RWPE2 (cell line): Measurements from ENCODE around the gene PRTFDC1.
"Not testable (repeated sequence)": the region's sequence is repeated elsewhere in the genome, so short reads cannot be mapped to it uniquely, and the experiment has no call there.

ENCODE experiments used
- ATAC-seq: fragments of 200-7000 bp; cut with Tn5 transposase; 3 replicates; pipeline ENCODE4 v1.9.1; 2021; ENCODE audit warnings: low read depth
- DNase-seq: peaks from one replicate; pipeline ENCODE4 v3.0.0-alpha.2; 2020; ENCODE audit warnings: low spot score
- H3K27ac ChIP-seq: fragments of 450-650 bp; 2 replicates; pipeline ENCODE4 v1.5.1; 2017; ENCODE audit warnings: mild to moderate bottlenecking; ENCODE audit not compliant: poor library complexity, severe bottlenecking
- H3K27me3 ChIP-seq: fragments of 250-450 bp; sonication (Bioruptor Pico); 2 replicates; pipeline ENCODE4 v1.5.1; 2021; ENCODE audit warnings: mild to moderate bottlenecking, moderate library complexity; ENCODE audit not compliant: insufficient read depth, poor library complexity, severe bottlenecking
- H3K36me3 ChIP-seq: fragments of 250-450 bp; sonication (Bioruptor Pico); 2 replicates; pipeline ENCODE4 v1.5.1; 2020; ENCODE audit warnings: low read depth, mild to moderate bottlenecking, moderate library complexity
- H3K4me1 ChIP-seq: fragments of 250-450 bp; sonication (Bioruptor Pico); 2 replicates; pipeline ENCODE4 v1.5.1; 2021; ENCODE audit warnings: mild to moderate bottlenecking, moderate library complexity; ENCODE audit not compliant: insufficient read depth, poor library complexity, severe bottlenecking
- H3K4me3 ChIP-seq: fragments of 250-450 bp; sonication (Bioruptor Pico); 2 replicates; pipeline ENCODE4 v1.5.1; 2021; ENCODE audit warnings: mild to moderate bottlenecking, moderate library complexity; ENCODE audit not compliant: severe bottlenecking
- H3K9me3 ChIP-seq: fragments of 250-450 bp; sonication (Bioruptor Pico); 2 replicates; pipeline ENCODE4 v1.5.1; 2021; ENCODE audit warnings: mild to moderate bottlenecking, moderate library complexity; ENCODE audit not compliant: severe bottlenecking
- TF ChIP-seq, protein P1 (sequence below): fragments of 450-650 bp; IDR thresholded peaks from one replicate; pipeline ENCODE4 v1.5.1; 2017; ENCODE audit warnings: mild to moderate bottlenecking, moderate library complexity; ENCODE audit not compliant: poor library complexity, severe bottlenecking

PRTFDC1 gene

DNA sequence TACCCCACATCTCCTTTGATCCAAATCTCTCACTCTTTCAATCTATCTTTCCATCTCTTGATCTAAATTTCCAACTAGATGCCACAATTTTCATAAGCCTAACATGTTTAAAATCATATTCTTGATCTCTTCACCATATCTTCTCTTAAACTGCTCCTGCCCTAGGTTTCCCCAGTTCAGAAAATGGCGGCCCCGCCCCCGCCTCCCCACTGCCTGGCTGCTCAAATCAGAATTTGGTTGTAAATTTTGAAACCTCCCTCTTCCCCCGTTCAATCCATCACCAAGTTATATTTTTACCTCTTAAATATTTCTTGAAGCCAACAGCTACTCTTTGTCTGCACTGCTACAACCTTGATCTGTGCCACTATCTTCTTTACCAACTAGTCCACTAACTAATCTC is 27.3 kb upstream of the PRTFDC1 start:
- no peak for ATAC-seq
- Histone ChIP-seq H3K4me1 (peaks cover 3% of the 10 kb centered on the region), H3K9me3 (no peaks in the 10 kb centered on the region), H3K36me3 (no peaks in the 10 kb centered on the region), H3K4me3 (no peak overlapping the region), H3K27ac (no peak overlapping the region), H3K27me3 (no peaks in the 10 kb centered on the region)
- DNase-seq = no peak
- TF ChIP-seq, protein P1, sequence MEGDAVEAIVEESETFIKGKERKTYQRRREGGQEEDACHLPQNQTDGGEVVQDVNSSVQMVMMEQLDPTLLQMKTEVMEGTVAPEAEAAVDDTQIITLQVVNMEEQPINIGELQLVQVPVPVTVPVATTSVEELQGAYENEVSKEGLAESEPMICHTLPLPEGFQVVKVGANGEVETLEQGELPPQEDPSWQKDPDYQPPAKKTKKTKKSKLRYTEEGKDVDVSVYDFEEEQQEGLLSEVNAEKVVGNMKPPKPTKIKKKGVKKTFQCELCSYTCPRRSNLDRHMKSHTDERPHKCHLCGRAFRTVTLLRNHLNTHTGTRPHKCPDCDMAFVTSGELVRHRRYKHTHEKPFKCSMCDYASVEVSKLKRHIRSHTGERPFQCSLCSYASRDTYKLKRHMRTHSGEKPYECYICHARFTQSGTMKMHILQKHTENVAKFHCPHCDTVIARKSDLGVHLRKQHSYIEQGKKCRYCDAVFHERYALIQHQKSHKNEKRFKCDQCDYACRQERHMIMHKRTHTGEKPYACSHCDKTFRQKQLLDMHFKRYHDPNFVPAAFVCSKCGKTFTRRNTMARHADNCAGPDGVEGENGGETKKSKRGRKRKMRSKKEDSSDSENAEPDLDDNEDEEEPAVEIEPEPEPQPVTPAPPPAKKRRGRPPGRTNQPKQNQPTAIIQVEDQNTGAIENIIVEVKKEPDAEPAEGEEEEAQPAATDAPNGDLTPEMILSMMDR = no peak

DNA sequence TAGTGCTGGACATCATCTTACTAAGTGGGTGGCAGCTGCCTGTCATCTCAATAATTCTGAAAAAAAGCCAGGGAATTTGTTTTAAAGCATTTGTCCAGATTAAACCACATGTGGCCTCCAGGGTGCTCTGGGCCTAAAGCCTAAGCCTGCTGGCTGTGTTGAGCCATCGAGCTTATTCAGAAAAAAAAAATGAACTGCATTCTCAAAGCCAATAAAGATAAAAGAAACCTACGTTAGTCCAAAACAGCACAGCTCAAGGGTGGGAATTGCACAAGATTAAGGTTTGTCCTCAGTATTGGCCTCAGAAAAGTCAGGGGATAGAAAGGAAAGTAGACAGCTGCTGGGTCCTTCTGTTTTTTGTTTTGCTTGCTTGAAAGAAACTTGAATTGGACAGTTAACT is 22.6 kb upstream of the PRTFDC1 start:
- TF ChIP-seq, protein P1 = no peak
- Histone ChIP-seq H3K4me3 (no peak overlapping the region), H3K27ac (no peak overlapping the region), H3K36me3 (no peaks in the 10 kb centered on the region), H3K27me3 (no peaks in the 10 kb centered on the region), H3K4me1 (no peaks in the 10 kb centered on the region), H3K9me3 (no peaks in the 10 kb centered on the region)
- no peak for DNase-seq
- no peak for ATAC-seq

DNA sequence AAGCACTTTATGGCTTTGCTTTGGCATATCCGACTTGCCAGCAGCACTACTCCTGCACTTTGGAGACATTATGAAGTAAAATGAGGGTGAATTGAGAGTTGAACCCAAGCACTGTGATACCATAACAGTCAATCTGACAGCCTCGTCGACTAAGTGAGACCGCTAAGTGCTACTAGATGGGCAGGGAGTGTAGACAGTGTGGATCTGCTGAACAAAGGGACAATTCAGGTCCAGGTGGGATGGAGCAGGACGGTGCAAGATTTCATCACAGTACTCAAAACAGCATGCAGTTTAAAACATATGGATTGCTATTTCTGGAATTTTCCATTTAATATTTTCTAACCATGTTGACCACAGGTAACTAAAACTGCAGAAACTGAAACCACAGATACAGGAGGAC is 20.8 kb upstream of the PRTFDC1 start:
- no peak for ATAC-seq
- H3K9me3 ChIP-seq = no peaks in the 10 kb centered on the region
- H3K36me3 ChIP-seq = no peaks in the 10 kb centered on the region
- DNase-seq = no peak
- no peak overlapping the region for H3K27ac ChIP-seq
- no peaks in the 10 kb centered on the region for H3K4me1 ChIP-seq
- TF ChIP-seq, protein P1 = no peak
- no peak overlapping the region for H3K4me3 ChIP-seq
- H3K27me3 ChIP-seq = no peaks in the 10 kb centered on the region

DNA sequence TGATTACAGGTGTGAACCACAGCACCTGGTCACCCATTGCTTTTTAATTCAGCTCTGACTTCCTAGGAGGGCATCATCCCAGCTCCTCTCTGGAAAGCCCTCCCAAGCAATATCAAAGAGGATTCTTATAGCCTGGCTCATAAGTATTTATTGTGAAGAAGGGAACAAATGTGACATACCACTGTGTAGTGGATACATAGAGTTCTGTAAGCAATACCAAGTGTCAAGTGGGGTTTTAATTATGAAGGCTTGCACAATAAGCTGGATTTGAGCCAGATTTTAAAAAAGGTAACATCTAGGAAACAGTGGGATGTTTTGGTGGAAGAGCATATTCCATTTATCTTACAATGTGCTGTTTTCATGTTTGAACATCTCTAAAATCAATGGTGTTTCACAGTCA is 19.0 kb upstream of the PRTFDC1 start:
- Histone ChIP-seq H3K27ac (no peak overlapping the region), H3K4me1 (no peaks in the 10 kb centered on the region), H3K9me3 (no peaks in the 10 kb centered on the region), H3K4me3 (no peak overlapping the region), H3K36me3 (no peaks in the 10 kb centered on the region), H3K27me3 (no peaks in the 10 kb centered on the region)
- DNase-seq (no peak), ATAC-seq (no peak)
- TF ChIP-seq, protein P1 = no peak

DNA sequence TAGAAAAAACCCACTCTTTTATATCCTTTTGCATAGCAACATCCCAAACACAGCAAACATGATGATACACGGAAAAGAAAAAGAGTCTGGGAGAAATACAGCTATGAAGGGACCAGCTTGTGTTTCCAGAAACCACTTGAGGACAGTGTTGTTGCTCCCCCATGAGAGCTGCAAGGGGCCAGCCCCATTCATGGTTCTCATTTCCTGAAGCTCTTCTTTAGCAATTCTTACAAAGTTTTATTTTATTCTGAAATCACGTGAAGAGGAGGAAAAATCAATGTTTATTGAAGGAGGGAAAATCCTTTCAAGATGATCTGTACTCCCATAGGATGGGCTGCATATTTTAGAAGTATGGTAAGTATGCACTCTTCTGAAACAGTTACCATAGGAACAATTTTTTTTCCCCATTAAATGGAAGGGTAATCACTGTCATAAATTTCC is 17.5 kb upstream of the PRTFDC1 start:
- no peak for DNase-seq
- ATAC-seq = no peak
- Histone ChIP-seq H3K27ac (no peak overlapping the region), H3K27me3 (no peaks in the 10 kb centered on the region), H3K36me3 (no peaks in the 10 kb centered on the region), H3K4me1 (no peaks in the 10 kb centered on the region), H3K9me3 (no peaks in the 10 kb centered on the region), H3K4me3 (no peak overlapping the region)
- TF ChIP-seq, protein P1 = no peak

DNA sequence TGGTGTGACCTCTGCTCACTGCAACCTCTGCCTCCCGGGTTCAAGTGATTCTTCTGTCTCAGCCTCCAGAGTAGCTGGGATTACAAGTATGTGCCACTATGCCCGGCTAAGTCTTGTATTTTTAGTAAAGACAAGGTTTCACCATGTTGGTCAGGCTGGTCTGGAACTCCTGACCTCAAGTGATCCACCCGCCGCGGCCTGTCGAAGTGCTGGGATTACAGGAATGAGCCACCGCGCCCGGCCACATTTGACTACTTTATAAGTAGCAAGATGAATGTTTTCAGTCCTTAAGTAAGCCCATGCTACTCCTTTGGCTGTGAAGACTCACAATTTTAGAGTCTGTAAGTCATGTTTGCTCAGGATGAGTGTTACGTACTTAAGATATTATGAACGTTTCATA is 16.5 kb upstream of the PRTFDC1 start:
- not testable (repeated sequence) for DNase-seq

More for the DNA sequence above, 16.5 kb upstream of the PRTFDC1 start:
- H3K9me3 ChIP-seq, H3K27me3 ChIP-seq, H3K4me1 ChIP-seq, ATAC-seq, H3K36me3 ChIP-seq, H3K4me3 ChIP-seq, H3K27ac ChIP-seq: not testable (repeated sequence)
